ENCODE measurements around the gene SMIM7. TPM values are rescaled to one million over a fixed set of nuclear protein-coding genes. Genes with fewer than 3 reads are reported as not detected.

SMIM7 gene
- total RNA-seq, 1 donor from 2014 or later: 60.9 TPM

GRCh38 chr19:16596399-16596798 lies 63.5 kb downstream of the SMIM7 start:
- no peak overlapping the region for H3K4me3 Mint-ChIP-seq (ENCODE audit: low read depth)
- DNase-seq (ENCODE audit: low spot score): no peak
- no peak overlapping the region for H3K27ac Mint-ChIP-seq
- peaks cover 9% of the 10 kb centered on the region for H3K36me3 Mint-ChIP-seq (ENCODE audit: low read depth)
- H3K4me1 Mint-ChIP-seq (ENCODE audit: low read depth): peaks cover 42% of the 10 kb centered on the region
- H3K27me3 Mint-ChIP-seq (ENCODE audit: low read depth): no peaks in the 10 kb centered on the region
- intact Hi-C loops (cut with micrococcal nuclease): no loop called here
- no peaks in the 10 kb centered on the region for H3K9me3 Mint-ChIP-seq

Other genes with a start within 250 kb of the SMIM7 start
- 36.9 and 40.6 TPM in 2 replicates for gene EPS15L1, start 188.2 kb downstream of the SMIM7 start, total RNA-seq
- not detected in 2 replicates for gene CALR3, start 164.0 kb downstream of the SMIM7 start, total RNA-seq
- gene C19orf44, start 163.8 kb downstream of the SMIM7 start, total RNA-seq: 3.8 and 3.9 TPM in 2 replicates
- 79.1 and 82.3 TPM in 2 replicates for gene CHERP, start 117.7 kb downstream of the SMIM7 start, total RNA-seq
- gene SLC35E1, start 87.7 kb downstream of the SMIM7 start, total RNA-seq: 55.3 and 56.0 TPM in 2 replicates
- 13.4 and 15.8 TPM in 2 replicates for gene MED26, start 31.9 kb downstream of the SMIM7 start, total RNA-seq
- gene TMEM38A, start 995 bp upstream of the SMIM7 start, total RNA-seq: 0.64 and 0.96 TPM in 2 replicates
- gene NWD1, start 59.7 kb upstream of the SMIM7 start, total RNA-seq: not detected in 2 replicates
- 40.3 and 40.5 TPM in 2 replicates for gene SIN3B, start 169.3 kb upstream of the SMIM7 start, total RNA-seq
- gene F2RL3, start 228.9 kb upstream of the SMIM7 start, total RNA-seq: not detected in 2 replicates